ENCODE measurements around the gene CDKL1.
A peak's percentile ranks its signal among the peaks of the same experiment; 100 is the strongest.
"Not testable (repeated sequence)": the region's sequence is repeated elsewhere in the genome, so short reads cannot be mapped to it uniquely, and the experiment has no call there.

The CDKL1 gene

GRCh38 chr14:50387548-50387947 is 9.1 kb downstream of the CDKL1 start:
- no peak for DNase-seq

- DNase-seq = no peak
These were observed 13.0 kb downstream of the CDKL1 start for GRCh38 chr14:50383618-50384225.

- no peak for DNase-seq
These were observed 14.8 kb downstream of the CDKL1 start for GRCh38 chr14:50381823-50382287.

GRCh38 chr14:50381008-50381407 is 15.7 kb downstream of the CDKL1 start:
- DNase-seq = no peak

- DNase-seq = no peak
These were observed 16.2 kb downstream of the CDKL1 start for GRCh38 chr14:50380455-50380854.

GRCh38 chr14:50379563-50379962 is 17.1 kb downstream of the CDKL1 start:
- DNase-seq = no peak

- DNase-seq = no peak
These were observed 19.1 kb downstream of the CDKL1 start for GRCh38 chr14:50377550-50378085.

- DNase-seq = no peak
These were observed 20.9 kb downstream of the CDKL1 start for GRCh38 chr14:50375760-50376159.

GRCh38 chr14:50373959-50374358 is 22.7 kb downstream of the CDKL1 start:
- DNase-seq = no peak

GRCh38 chr14:50371546-50371945 is 25.1 kb downstream of the CDKL1 start:
- no peak for DNase-seq

- DNase-seq = no peak
These were observed 30.1 kb downstream of the CDKL1 start for GRCh38 chr14:50366589-50366988.

GRCh38 chr14:50366115-50366514 is 30.6 kb downstream of the CDKL1 start:
- DNase-seq = no peak

- DNase-seq = not testable (repeated sequence)
These were observed 31.1 kb downstream of the CDKL1 start for GRCh38 chr14:50365572-50365971.

- DNase-seq = no peak
These were observed 31.9 kb downstream of the CDKL1 start for GRCh38 chr14:50364792-50365191.

GRCh38 chr14:50363714-50364111 is 33.0 kb downstream of the CDKL1 start:
- peak; percentile 20 for DNase-seq

- no peak for DNase-seq
These were observed 33.6 kb downstream of the CDKL1 start for GRCh38 chr14:50362764-50363713.

- not testable (repeated sequence) for DNase-seq
These were observed 34.9 kb downstream of the CDKL1 start for GRCh38 chr14:50361473-50362403.

GRCh38 chr14:50360851-50361250 is 35.8 kb downstream of the CDKL1 start:
- DNase-seq = no peak

- no peak for DNase-seq
These were observed 36.6 kb downstream of the CDKL1 start for GRCh38 chr14:50360093-50360492.

- DNase-seq = no peak
These were observed 37.0 kb downstream of the CDKL1 start for GRCh38 chr14:50359631-50360030.

- DNase-seq = no peak
These were observed 38.8 kb downstream of the CDKL1 start for GRCh38 chr14:50357753-50358395.

GRCh38 chr14:50357124-50357523 is 39.6 kb downstream of the CDKL1 start:
- DNase-seq = no peak

Measured in stimulated activated naive CD4-positive, alpha-beta T cell treated with Interleukin-2 at 50 U/mL for 16 hours (primary cell).